Measurements from ENCODE around the gene TSC22D3. TPM values are rescaled to one million over a fixed set of nuclear protein-coding genes. Genes with fewer than 3 reads are reported as not detected.

Gene TSC22D3
- total and polyA plus RNA-seq, 4 donors: 119 to 150 (median 131) TPM

- peaks cover 29% of the 10 kb centered on the region for H3K4me1 ChIP-seq (ENCODE audit: control insufficient read depth, insufficient read depth, low read length)
Observed at GRCh38 chrX:107726816-107727534, 48.6 kb downstream of the TSC22D3 start.

GRCh38 chrX:107725761-107726555 lies 49.6 kb downstream of the TSC22D3 start:
- peaks cover 23% of the 10 kb centered on the region for H3K4me1 ChIP-seq (ENCODE audit: control insufficient read depth, insufficient read depth, low read length)
- 71% methylated on average over 6 of the region's 9 CpGs for whole genome bisulfite sequencing (ENCODE audit: insufficient coverage)

More at GRCh38 chrX:107726816-107727534, 48.6 kb downstream of the TSC22D3 start:
- H3K36me3 ChIP-seq (ENCODE audit: control insufficient read depth, insufficient read depth, low read length): no peaks in the 10 kb centered on the region
- no peak overlapping the region for H3K27ac ChIP-seq (ENCODE audit: low read depth, low read length)
- no peak overlapping the region for H3K4me3 ChIP-seq (ENCODE audit: low read depth, low read length)
- WGBS (ENCODE audit: insufficient coverage): 79% methylated on average over 4 of the region's 9 CpGs
- no peak for DNase-seq (ENCODE audit: low read depth in 4 of 6, low spot score in 6 of 6)
- H3K9me3 ChIP-seq (ENCODE audit: control insufficient read depth, insufficient read depth, low read length): peaks cover 2% of the 10 kb centered on the region
- peaks cover 15% of the 10 kb centered on the region for H3K27me3 ChIP-seq (ENCODE audit: control insufficient read depth, insufficient read depth, low read length)

GRCh38 chrX:107724653-107725052 lies 50.9 kb downstream of the TSC22D3 start:
- no peak for DNase-seq (ENCODE audit: low read depth in 4 of 6, low spot score in 6 of 6)
- peaks cover 2% of the 10 kb centered on the region for H3K9me3 ChIP-seq (ENCODE audit: control insufficient read depth, insufficient read depth, low read length)
- peaks cover 14% of the 10 kb centered on the region for H3K27me3 ChIP-seq (ENCODE audit: control insufficient read depth, insufficient read depth, low read length)
- no peak overlapping the region for H3K27ac ChIP-seq (ENCODE audit: low read depth, low read length)
- peaks cover 22% of the 10 kb centered on the region for H3K4me1 ChIP-seq (ENCODE audit: control insufficient read depth, insufficient read depth, low read length)
- H3K36me3 ChIP-seq (ENCODE audit: control insufficient read depth, insufficient read depth, low read length): no peaks in the 10 kb centered on the region
- WGBS (ENCODE audit: insufficient coverage): no CpG with 5 or more reads among the region's 3 CpGs
- H3K4me3 ChIP-seq (ENCODE audit: low read depth, low read length): no peak overlapping the region

More at GRCh38 chrX:107725761-107726555, 49.6 kb downstream of the TSC22D3 start:
- H3K9me3 ChIP-seq (ENCODE audit: control insufficient read depth, insufficient read depth, low read length): peaks cover 2% of the 10 kb centered on the region
- H3K4me3 ChIP-seq (ENCODE audit: low read depth, low read length): no peak overlapping the region
- H3K27me3 ChIP-seq (ENCODE audit: control insufficient read depth, insufficient read depth, low read length): peaks cover 19% of the 10 kb centered on the region
- no peaks in the 10 kb centered on the region for H3K36me3 ChIP-seq (ENCODE audit: control insufficient read depth, insufficient read depth, low read length)
- H3K27ac ChIP-seq (ENCODE audit: low read depth, low read length): no peak overlapping the region
- DNase-seq (ENCODE audit: low read depth in 4 of 6, low spot score in 6 of 6): no peak

GRCh38 chrX:107723511-107723910 lies 52.1 kb downstream of the TSC22D3 start:
- peaks cover 2% of the 10 kb centered on the region for H3K9me3 ChIP-seq (ENCODE audit: control insufficient read depth, insufficient read depth, low read length)
- no peak overlapping the region for H3K27ac ChIP-seq (ENCODE audit: low read depth, low read length)
- peak in 2 of 6 donors; percentile 53 to 72 for DNase-seq (ENCODE audit: low read depth in 4 of 6, low spot score in 6 of 6)
- no peaks in the 10 kb centered on the region for H3K36me3 ChIP-seq (ENCODE audit: control insufficient read depth, insufficient read depth, low read length)
- 45% methylated on average over 4 of the region's 4 CpGs for WGBS (ENCODE audit: insufficient coverage)
- H3K27me3 ChIP-seq (ENCODE audit: control insufficient read depth, insufficient read depth, low read length): peaks cover 10% of the 10 kb centered on the region
- peaks cover 15% of the 10 kb centered on the region for H3K4me1 ChIP-seq (ENCODE audit: control insufficient read depth, insufficient read depth, low read length)
- no peak overlapping the region for H3K4me3 ChIP-seq (ENCODE audit: low read depth, low read length)

- Histone ChIP-seq H3K36me3 (ENCODE audit: control insufficient read depth, insufficient read depth, low read length) (no peaks in the 10 kb centered on the region), H3K27me3 (ENCODE audit: control insufficient read depth, insufficient read depth, low read length) (peaks cover 11% of the 10 kb centered on the region), H3K27ac (ENCODE audit: low read depth, low read length) (no peak overlapping the region), H3K4me3 (ENCODE audit: low read depth, low read length) (no peak overlapping the region), H3K9me3 (ENCODE audit: control insufficient read depth, insufficient read depth, low read length) (peaks cover 2% of the 10 kb centered on the region), H3K4me1 (ENCODE audit: control insufficient read depth, insufficient read depth, low read length) (peaks cover 20% of the 10 kb centered on the region)
- 59% methylated on average over 2 of the region's 5 CpGs for WGBS (ENCODE audit: insufficient coverage)
- no peak for DNase-seq (ENCODE audit: low read depth in 4 of 6, low spot score in 6 of 6)
Observed at GRCh38 chrX:107721966-107722707, 53.5 kb downstream of the TSC22D3 start.

GRCh38 chrX:107721318-107721717 lies 54.3 kb downstream of the TSC22D3 start:
- H3K4me1 ChIP-seq (ENCODE audit: control insufficient read depth, insufficient read depth, low read length): peaks cover 26% of the 10 kb centered on the region
- DNase-seq (ENCODE audit: low read depth in 4 of 6, low spot score in 6 of 6): no peak
- H3K4me3 ChIP-seq (ENCODE audit: low read depth, low read length): no peak overlapping the region
- H3K27ac ChIP-seq (ENCODE audit: low read depth, low read length): no peak overlapping the region
- WGBS (ENCODE audit: insufficient coverage): 76% methylated on average over 4 of the region's 9 CpGs
- H3K9me3 ChIP-seq (ENCODE audit: control insufficient read depth, insufficient read depth, low read length): peaks cover 2% of the 10 kb centered on the region
- H3K27me3 ChIP-seq (ENCODE audit: control insufficient read depth, insufficient read depth, low read length): peaks cover 16% of the 10 kb centered on the region
- H3K36me3 ChIP-seq (ENCODE audit: control insufficient read depth, insufficient read depth, low read length): no peaks in the 10 kb centered on the region

- no peak overlapping the region for H3K4me3 ChIP-seq (ENCODE audit: low read depth, low read length)
- no peaks in the 10 kb centered on the region for H3K9me3 ChIP-seq (ENCODE audit: control insufficient read depth, insufficient read depth, low read length)
- peak in 2 of 6 donors; percentile 84 to 85 for DNase-seq (ENCODE audit: low read depth in 4 of 6, low spot score in 6 of 6)
- H3K27ac ChIP-seq (ENCODE audit: low read depth, low read length): no peak overlapping the region
- H3K4me1 ChIP-seq (ENCODE audit: control insufficient read depth, insufficient read depth, low read length): peaks cover 34% of the 10 kb centered on the region
- WGBS (ENCODE audit: insufficient coverage): 28% methylated on average over 3 of the region's 3 CpGs
- H3K27me3 ChIP-seq (ENCODE audit: control insufficient read depth, insufficient read depth, low read length): peaks cover 29% of the 10 kb centered on the region
- no peaks in the 10 kb centered on the region for H3K36me3 ChIP-seq (ENCODE audit: control insufficient read depth, insufficient read depth, low read length)
Observed at GRCh38 chrX:107718156-107718621, 57.4 kb downstream of the TSC22D3 start.

GRCh38 chrX:107716816-107717700 lies 58.5 kb downstream of the TSC22D3 start:
- no peaks in the 10 kb centered on the region for H3K36me3 ChIP-seq (ENCODE audit: control insufficient read depth, insufficient read depth, low read length)
- 34% methylated on average over 26 of the region's 29 CpGs for WGBS (ENCODE audit: insufficient coverage)
- H3K27me3 ChIP-seq (ENCODE audit: control insufficient read depth, insufficient read depth, low read length): peaks cover 33% of the 10 kb centered on the region
- peaks cover 33% of the 10 kb centered on the region for H3K4me1 ChIP-seq (ENCODE audit: control insufficient read depth, insufficient read depth, low read length)
- peak overlapping the region; percentile 81 for H3K27ac ChIP-seq (ENCODE audit: low read depth, low read length)
- peak in 2 of 6 donors; percentile 80 to 84 for DNase-seq (ENCODE audit: low read depth in 4 of 6, low spot score in 6 of 6)
- no peaks in the 10 kb centered on the region for H3K9me3 ChIP-seq (ENCODE audit: control insufficient read depth, insufficient read depth, low read length)
- peak overlapping the region; percentile 65 for H3K4me3 ChIP-seq (ENCODE audit: low read depth, low read length)

Data from spinal cord (tissue), 10 donors.